ENCODE data around the gene TPP1. TPM values are rescaled to one million over a fixed set of nuclear protein-coding genes. Genes with fewer than 3 reads are reported as not detected.

Gene TPP1
- total RNA-seq, 1 donor from 2014 or later: 50.1 TPM

- no peak for TF ChIP-seq CTCF (IDR thresholded peaks at IDR 0.05; ENCODE audit: unreplicated experiment)
- Mint-ChIP-seq H3K27ac (no peak overlapping the region), H3K4me3 (no peak overlapping the region), H3K36me3 (peaks cover 26% of the 10 kb centered on the region), H3K9me3 (no peaks in the 10 kb centered on the region), H3K27me3 (ENCODE audit: low read depth) (peaks cover 24% of the 10 kb centered on the region), H3K4me1 (no peaks in the 10 kb centered on the region)
- DNase-seq (ENCODE audit: low spot score in 2 of 2, unreplicated experiment in 2 of 2): no peak
Observed at GRCh38 chr11:6625832-6626420, 6.7 kb upstream of the TPP1 start.

GRCh38 chr11:6625156-6625831 is 6.1 kb upstream of the TPP1 start:
- no peak for DNase-seq (ENCODE audit: low spot score in 2 of 2, unreplicated experiment in 2 of 2)
- no peak overlapping the region for H3K27ac Mint-ChIP-seq
- peaks cover 18% of the 10 kb centered on the region for H3K27me3 Mint-ChIP-seq (ENCODE audit: low read depth)
- no peak overlapping the region for H3K4me3 Mint-ChIP-seq
- H3K36me3 Mint-ChIP-seq: peaks cover 22% of the 10 kb centered on the region
- no peak for TF ChIP-seq CTCF (IDR thresholded peaks at IDR 0.05; ENCODE audit: unreplicated experiment)
- H3K9me3 Mint-ChIP-seq: no peaks in the 10 kb centered on the region
- H3K4me1 Mint-ChIP-seq: no peaks in the 10 kb centered on the region

GRCh38 chr11:6623391-6624363 is 4.5 kb upstream of the TPP1 start:
- no peak for DNase-seq (ENCODE audit: low spot score in 2 of 2, unreplicated experiment in 2 of 2)
- Mint-ChIP-seq H3K27ac (no peak overlapping the region), H3K36me3 (peaks cover 14% of the 10 kb centered on the region), H3K27me3 (ENCODE audit: low read depth) (peaks cover 5% of the 10 kb centered on the region), H3K4me3 (no peak overlapping the region), H3K9me3 (no peaks in the 10 kb centered on the region), H3K4me1 (no peaks in the 10 kb centered on the region)
- no peak for TF ChIP-seq CTCF (IDR thresholded peaks at IDR 0.05; ENCODE audit: unreplicated experiment)

- Mint-ChIP-seq H3K27me3 (ENCODE audit: low read depth) (no peaks in the 10 kb centered on the region), H3K4me1 (no peaks in the 10 kb centered on the region), H3K27ac (no peak overlapping the region), H3K4me3 (no peak overlapping the region), H3K9me3 (no peaks in the 10 kb centered on the region), H3K36me3 (peaks cover 14% of the 10 kb centered on the region)
- DNase-seq (ENCODE audit: low spot score in 2 of 2, unreplicated experiment in 2 of 2): no peak
- no peak for TF ChIP-seq CTCF (IDR thresholded peaks at IDR 0.05; ENCODE audit: unreplicated experiment)
Observed at GRCh38 chr11:6622261-6623171, 3.3 kb upstream of the TPP1 start.

GRCh38 chr11:6621711-6622211 is 2.5 kb upstream of the TPP1 start:
- H3K4me3 Mint-ChIP-seq: no peak overlapping the region
- H3K9me3 Mint-ChIP-seq: no peaks in the 10 kb centered on the region
- DNase-seq (ENCODE audit: low spot score in 2 of 2, unreplicated experiment in 2 of 2): no peak
- no peaks in the 10 kb centered on the region for H3K27me3 Mint-ChIP-seq (ENCODE audit: low read depth)
- H3K36me3 Mint-ChIP-seq: peaks cover 14% of the 10 kb centered on the region
- no peak for TF ChIP-seq CTCF (IDR thresholded peaks at IDR 0.05; ENCODE audit: unreplicated experiment)
- H3K4me1 Mint-ChIP-seq: no peaks in the 10 kb centered on the region
- H3K27ac Mint-ChIP-seq: no peak overlapping the region

Measured in mesothelial cell of epicardium (in vitro differentiated cells).